HG02759 (cell line): Measurements from ENCODE around the gene RARB.
A peak's percentile ranks its signal among the peaks of the same experiment; 100 is the strongest.

ENCODE experiments used
- ATAC-seq: cut with Tn5 transposase; IDR thresholded peaks from one replicate; pipeline ENCODE4 v1.9.1; 2021; ENCODE audit warnings: mild to moderate bottlenecking, moderate library complexity; ENCODE audit not compliant: unreplicated experiment

RARB gene

DNA sequence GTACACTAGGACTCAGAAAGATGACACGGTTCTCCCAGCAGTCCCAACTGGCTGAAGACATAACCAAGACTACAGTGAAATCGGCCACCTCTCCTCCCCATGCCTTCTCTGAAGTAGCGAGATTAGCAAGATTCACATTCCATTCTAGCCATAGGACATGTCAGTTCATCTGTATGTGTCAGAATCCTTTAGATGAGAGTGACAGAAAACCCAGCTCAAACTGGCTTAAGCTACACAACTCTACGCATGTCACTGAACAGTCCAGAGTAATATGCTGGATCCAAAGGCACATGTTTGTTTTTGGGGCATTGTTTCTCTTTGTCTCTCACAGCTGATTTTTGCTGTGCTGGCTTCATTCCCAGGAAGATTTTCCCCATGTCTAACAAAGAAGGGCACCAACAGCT, 75.8 kb downstream of the RARB start:
- no peak for ATAC-seq

DNA sequence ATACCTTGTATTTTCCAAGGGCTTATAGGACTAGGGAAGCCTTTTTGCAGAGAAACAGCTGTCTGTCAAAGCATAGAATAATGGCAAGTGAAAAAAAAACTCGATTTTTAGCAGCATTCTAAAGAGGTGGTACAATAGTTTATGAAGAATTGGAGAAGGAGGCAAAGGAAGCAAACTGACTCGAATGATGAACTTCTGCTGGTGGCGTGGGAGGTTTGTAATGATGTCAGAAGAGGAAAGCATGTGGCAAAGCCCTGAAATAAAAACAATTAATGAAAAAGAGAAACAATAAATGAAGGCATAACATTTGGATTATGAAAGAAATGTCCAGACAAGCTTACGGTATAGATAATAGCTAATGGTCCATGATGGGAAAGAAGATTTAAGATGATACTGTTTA, 77.5 kb downstream of the RARB start:
- ATAC-seq: no peak

DNA sequence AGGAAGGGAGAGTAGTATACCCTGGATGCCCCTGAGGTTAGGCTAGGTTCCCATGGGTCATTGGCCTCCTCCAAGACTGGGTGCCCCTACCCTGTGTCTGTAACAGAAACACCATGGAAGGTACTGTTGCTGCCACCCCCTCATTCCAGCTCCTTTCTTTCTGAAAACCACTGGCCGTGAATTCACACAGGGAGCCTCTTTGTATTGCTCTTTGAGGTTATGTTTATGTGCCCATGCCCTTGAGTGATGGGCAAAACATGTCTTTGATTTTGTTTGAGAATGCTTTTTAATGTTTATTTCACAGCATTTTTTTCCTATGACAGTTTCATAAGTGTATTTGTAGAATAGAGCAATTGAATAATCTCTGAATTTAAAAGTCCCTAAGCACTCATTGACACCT, 79.7 kb downstream of the RARB start:
- no peak for ATAC-seq

DNA sequence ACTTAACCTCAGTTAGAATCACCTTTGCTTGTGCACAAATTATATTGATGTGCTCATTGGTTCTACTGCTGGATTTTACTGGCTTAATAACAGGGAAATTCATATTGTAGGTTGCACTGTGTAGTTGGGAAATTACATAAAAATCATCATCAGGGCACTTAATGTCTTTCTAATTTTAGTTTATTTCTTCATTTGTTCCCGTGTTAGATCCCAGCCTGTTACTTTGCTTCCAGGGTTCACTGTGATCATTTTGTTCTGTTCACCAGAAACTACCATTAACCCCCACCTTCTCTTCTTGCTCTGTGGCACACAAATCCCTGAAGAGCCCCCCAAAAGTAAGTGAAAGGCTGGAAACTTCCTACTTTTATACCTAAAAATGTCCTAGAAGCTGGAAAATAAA, 80.4 kb downstream of the RARB start:
- ATAC-seq: no peak

DNA sequence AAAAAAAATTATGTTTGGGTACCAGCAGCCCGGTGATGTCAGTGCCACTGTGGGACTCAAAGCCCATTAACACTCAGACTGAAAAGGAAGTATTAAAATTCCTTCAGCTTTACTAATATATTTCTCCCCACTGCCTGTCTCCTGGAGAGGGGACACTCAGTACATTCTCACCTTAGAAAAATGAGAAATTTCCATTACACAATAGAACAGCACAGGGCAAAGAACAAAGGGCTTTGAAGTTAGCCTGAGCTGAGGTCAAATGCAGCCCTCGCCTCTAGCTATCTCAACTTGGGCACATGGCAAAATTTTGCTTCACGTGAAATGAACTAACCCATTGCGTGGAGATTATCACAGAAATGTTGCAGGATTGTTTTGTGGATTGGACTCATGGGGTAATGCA, 80.8 kb downstream of the RARB start:
- ATAC-seq: no peak

DNA sequence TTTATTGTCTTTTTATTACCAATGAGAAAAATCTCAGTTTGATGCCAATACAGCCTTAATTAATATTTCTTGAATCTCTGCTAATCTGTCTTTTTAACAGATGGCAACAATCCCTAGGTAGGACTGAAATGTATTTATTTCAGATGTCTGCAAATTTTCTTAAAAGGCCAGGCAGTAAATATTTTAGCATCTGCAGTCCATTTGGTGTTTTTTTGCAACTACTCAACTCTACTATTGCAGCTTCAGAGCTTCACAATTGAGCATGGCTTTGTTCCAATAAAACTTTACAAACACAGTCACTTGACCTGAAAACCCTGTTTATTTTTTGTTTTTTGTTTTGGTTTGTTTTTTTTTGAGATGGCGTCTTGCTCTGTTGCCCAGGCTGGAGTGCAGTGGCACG, 82.7 kb downstream of the RARB start:
- ATAC-seq: no peak

DNA sequence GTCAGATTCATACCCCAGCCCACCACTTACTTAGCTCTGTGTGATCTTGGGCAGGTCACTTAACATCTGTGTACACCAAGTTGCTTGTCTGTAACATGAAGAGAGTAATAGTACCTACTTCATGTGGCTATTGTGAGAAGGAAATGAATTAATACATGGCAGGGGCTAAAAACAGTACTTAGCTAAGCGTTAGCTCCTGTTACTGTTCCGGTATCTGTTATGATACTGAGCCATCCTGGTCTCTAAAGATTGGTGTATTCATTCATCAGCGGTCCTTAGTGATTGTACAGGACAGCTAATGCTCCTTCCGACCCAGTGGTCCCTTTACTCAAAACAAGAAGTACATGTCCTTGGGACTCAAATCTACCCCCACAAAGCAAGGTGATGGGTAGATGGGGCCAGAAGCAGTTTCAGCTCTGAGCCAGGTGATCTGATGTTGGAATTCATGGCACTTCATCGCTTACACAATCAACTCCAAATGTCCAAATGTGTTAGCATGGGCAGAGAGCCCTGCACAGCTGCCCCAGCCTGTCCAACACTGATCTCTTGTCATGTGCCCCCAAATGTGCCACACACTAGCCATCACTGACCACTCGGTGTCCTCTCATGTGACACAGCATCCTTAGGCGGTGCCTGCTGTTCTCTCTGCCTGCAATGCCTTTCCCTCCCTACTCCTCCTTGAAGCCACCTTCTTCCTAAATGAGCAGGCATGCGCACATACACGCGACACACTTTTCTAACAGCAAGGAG, 84.1 kb downstream of the RARB start:
- no peak for ATAC-seq

DNA sequence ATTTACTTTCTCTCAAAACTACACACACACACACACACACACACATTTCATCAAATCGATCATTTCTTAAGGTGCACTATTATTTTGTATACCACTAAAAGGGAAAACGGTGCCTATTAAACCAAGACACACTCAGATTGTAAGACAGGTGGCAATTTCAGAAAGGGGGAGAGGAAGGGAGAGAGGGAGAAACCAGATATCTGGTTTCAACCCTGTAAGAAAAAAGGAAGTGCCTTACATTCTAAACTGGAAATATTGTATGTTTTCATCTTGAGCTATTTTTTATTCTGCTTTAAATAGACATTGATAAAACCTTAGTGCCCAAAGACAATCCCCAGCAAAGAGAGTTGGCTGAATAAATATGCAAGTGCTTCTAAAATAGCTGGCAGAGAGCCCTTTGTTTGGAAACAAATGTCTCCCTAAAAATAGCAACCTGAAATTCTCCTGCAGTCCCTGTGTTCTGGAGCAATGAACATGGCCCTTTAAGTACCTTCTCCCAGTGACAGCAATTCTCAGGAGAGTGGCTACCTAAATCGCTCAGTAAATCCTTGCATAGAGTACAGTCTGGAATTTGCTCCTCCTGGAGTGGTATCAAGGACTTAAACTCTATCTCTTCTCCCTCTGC, 85.7 kb downstream of the RARB start:
- ATAC-seq: no peak

DNA sequence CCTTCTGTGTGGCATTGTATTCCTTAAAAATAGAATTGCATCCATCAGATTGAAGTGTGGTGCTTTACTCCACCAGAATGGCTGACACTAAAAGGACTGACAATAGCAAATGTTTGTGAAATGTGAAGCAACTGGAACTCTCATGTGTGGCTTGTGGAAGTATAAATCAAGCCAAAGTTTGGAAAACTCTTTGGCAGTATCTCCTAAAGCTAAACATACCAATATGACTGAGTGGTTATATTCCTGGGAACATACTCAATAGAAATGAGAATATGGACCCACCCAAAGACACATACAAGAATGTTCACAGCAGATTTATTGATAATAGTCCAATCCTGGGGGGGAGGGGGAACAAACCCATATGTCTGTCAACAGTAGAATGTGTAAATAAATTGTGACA, 87.1 kb downstream of the RARB start:
- ATAC-seq: no peak

DNA sequence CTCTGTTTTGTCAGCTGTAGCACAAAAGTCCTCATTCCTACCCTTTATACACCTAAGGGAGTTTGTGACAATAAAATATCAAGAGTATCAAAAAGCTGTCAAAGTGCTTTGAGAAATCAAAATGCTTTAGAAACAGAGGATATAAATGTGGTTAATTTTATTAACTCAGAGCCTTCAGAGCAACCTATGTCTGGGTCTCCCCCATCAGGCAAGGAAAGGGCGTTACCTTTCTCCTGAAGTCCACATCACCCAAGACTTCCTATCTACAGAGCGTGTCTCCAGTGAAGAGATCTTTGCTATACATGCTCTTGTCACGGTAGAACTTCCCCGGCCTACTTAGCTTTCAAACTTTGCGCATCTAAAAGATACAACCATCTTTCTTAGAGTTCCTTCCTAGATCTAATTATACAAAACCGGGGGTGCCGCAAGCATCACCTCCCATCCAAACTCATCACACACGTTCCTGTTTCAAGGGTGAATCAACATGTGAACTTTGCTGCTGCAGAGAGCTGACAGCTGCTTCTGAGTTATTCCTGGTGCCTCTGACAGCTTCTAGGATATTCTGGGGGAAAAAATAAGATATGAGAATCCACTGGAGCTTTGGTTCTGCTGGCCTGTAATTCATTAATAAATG, 93.0 kb downstream of the RARB start:
- no peak for ATAC-seq

DNA sequence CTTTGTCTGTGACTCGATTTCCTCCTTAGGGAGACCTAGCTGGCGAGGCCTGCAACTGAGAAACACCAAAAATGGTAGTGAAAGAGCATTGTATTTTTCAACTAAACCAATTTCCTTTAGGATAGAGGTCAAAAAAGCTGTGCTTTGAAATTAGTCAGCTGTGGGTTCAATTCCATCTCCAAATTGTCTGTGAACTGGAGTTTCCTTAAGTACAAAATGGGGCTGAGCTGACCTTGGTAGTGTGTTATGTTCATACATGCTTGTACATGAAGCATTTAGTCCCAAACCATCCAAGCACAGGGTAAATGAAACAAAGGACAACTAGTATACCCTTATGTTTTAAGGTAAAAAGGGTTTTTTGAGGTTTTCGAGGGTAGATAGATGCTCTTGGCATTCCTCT, 99.3 kb downstream of the RARB start:
- ATAC-seq: no peak

DNA sequence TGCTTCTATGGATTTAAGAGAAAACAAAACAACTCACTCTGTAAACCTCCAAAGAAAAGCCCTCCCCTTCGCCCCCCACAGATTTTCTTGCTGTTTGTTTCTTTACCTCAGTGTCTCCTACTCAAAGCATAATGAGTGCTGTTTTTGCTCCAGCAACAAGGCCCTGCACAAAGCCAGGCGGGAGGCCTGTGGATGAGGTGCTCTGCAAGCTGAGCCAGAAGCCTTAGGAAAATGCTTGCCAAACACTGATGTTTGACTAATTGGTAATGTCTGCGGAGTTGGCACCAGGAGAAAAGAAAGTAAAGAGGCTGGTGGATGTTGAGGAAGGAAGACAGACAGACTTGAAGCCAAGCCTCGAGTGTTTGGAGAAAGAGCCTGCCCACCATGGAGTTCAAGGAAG, 99.7 kb downstream of the RARB start:
- no peak for ATAC-seq

DNA sequence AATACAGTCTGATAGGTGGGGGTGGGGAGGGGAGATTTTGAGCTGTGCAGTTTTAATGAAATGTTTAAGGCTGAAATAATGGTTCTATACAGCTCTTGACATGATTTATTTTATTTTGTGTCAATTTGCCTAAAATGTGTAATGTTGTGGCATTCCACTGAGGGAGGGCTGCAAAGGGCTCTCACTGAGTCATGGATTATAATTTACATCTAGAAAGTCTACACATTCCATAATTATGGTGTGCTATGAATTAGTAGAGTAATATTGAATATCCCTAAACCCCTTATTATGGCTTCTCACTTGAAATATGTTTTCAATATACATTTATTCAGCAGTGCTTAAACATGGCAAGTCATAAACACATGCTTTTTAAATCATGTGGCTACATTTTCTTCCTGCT, 103.9 kb downstream of the RARB start:
- ATAC-seq: no peak

DNA sequence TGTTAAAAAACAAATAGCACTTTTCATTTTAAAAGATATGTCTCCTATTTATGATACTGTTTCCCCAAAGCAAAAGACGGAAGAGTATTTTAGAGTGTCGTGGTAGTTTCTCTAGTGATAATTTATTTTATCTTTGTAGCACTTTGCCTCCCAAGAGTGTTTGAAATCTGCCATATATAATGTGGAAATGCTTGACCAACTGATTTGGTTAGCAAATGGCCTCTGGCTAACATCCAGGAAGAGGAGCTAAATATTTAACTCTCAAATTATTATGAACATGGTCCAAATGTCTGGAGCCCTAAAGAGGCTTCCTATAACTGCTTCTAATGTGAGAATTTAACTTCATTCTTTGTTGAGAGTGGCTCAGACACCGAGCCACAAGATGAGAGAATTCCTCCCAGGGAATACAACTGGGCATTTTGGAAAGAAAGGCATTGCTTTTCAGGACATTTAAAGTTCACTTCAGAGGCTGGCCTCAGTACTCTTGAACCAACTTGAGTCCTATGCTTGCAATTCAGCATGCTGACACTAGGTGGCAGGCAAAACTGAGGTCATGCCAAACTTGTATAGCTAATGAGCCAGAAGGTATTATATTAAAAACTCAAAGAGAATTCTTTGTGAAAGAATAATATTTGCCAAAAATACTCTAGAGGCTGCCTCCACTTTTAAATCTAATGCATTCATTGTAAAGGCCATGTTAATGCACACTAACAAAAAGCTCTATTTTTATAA, 104.5 kb downstream of the RARB start:
- peak; percentile 52 for ATAC-seq

DNA sequence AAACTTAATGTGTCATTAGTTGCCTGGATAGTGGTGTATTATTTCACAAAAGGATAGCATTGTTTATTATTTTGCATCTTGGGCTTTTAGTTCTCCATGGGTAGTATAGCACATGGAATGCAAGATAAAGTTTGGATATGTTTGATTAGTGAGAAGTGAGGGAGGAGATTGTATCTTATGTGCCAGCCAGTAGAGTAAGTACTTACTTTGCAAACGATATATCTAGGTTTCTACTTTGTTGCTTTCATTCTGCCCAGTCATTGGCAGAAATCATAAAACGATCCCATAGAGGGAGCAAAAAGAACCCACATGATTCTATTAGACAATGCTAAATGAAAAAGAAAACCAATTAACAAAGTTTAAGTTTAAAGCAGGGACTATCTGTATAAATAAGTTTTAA, 105.3 kb downstream of the RARB start:
- ATAC-seq: no peak

DNA sequence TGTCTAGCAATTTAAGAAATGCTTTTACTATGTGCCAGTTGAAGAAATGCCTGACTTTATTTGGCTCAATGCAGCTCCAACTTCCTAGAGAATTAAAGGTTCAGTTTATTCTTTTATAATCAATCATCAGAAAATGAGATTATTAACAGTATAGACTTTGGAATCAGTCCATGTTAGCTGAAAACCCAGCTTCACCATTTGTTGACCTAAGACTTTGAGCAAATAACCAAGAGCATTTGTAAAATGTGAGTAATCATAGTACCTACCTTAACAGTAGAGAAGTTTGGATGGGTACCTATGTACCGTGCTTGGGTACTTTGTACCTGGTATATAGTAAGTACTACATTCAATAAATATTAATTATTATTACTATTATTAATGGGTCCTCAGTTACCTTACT, 105.9 kb downstream of the RARB start:
- no peak for ATAC-seq

DNA sequence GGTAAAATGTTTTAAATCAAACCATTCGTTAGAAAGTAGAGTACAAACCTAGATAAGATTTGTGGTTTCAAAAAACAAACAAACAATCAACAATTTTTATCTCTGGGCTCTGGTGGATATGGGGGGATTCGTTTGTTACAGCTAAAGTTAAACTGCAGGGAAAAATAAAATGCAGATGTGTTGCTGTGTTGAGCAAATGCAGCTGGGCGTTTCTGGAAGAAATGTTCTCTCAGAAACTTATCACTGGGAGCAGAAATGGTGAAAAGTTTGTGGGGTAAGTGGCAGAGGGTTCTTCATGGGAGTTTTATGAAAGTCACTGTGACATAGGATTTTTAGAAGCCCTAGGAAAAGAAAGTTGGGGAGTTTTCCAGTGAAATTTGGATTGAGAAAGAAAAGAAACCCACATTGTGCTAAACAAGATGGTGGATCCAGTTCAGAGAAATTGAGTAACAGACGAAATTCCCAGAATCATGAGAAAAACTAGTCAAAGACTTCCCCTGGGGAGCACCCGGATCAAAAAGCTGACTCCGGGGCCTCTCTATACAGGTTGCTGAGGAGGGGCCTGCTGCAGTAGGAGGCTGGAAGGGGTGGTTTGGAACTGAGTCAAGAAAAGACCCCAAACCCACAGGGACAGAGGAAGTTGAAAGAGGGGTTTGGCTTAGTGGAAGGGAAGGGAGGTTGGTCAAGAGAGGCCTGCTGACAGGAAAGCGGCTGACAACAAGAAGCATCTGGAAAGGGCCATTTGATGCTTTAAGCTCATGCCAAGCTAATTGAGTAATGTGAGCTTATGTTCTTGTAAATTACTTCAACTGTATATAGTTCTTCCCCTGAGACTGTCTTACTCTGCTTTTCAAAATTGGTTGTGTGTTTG, 108.7 kb downstream of the RARB start:
- no peak for ATAC-seq

DNA sequence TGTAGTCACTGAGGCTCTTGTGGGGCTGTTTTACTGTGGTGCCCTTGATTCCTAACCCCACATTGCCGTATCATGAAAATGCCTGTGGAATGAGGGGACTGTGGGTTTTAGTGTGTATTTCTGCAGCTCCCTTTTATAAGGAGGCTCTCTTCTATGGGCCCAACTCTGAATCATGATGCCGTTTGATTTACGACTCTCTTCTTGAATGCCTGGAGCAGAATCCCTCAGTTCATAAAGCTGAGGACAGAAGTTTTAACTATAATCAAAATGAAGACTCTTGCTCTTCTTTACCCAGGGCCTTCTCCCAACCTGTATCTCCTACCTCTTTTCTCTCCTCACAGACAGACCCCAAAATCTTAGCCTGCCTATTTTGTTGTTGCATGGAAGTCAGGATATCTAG, 109.5 kb downstream of the RARB start:
- no peak for ATAC-seq

DNA sequence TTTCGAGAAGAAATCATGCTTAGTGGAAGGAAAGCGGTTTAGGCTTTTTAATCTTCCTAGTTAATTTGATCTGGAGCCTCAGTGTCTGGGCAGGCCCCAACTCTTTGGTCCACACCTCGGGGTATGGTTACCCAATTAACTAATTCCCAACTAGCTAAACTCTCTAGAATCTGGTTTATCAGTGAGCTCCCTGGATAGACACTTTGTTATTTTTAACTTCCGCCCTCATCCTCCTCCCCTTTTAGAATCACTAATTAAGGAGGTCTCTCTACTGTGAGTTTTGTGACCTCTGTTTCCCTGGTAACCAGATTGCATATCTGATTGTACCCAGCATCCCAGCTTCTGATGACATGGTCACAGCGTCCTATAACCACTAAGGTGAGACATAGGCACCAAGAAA, 112.2 kb downstream of the RARB start:
- ATAC-seq: no peak

DNA sequence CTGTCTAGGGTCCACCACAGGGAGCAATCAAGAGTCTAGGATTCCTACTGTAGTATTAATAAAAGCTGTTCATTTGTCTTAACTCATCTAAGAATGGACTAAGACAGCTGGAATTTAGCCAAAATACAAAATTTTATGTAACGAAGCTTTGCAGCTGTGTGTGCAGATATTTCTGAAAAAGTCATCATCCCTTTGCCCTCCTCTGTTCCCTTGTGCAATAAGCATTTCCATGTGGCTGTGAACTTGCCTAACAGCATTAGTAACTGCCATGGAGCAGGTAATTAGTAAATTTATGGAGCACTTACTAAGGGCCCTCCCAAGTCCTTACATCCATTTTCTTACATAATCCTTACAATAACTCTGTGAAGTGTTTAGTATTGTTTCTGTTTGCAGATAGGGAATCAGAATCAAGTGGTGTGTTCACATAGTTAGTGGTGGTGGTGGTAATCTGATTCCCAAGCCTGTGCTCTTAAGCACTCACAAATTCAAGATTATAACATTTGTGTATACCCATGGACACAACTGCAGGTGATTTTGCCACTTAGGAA, 114.5 kb downstream of the RARB start:
- no peak for ATAC-seq

DNA sequence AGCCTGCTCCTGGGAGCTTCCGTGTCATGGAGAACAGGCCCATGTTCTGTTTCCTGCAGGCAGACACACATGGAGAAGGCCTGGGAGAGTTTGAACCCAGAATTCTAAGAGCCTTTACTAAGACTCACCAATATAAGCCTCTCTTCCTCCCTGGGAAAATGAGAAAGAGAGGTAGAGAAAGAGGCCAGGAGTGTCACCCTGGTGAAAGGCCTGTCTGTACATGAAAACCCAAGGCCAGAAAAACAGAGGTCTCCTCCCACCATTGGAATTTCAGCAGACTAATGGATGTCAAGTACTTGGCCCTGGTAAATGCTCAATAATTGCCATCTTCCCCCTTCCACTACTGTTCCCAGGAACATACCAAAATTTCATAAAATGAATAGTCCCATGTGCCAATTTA, 119.0 kb downstream of the RARB start:
- no peak for ATAC-seq
